Activated CD4-positive, alpha-beta T cell treated with anti-CD3 and anti-CD28 coated beads, Interleukin-10, Interleukin-2, amounts not matched to agents 100 ng/mL and 50 ng/mL, durations not matched to agents 16 hours and 8 hours (primary cell): Measurements from ENCODE around the gene ELFN1.

ENCODE experiments used
- DNase-seq: peaks from one replicate; pipeline ENCODE4 v3.0.0-alpha.2; 2020

Gene ELFN1

DNA sequence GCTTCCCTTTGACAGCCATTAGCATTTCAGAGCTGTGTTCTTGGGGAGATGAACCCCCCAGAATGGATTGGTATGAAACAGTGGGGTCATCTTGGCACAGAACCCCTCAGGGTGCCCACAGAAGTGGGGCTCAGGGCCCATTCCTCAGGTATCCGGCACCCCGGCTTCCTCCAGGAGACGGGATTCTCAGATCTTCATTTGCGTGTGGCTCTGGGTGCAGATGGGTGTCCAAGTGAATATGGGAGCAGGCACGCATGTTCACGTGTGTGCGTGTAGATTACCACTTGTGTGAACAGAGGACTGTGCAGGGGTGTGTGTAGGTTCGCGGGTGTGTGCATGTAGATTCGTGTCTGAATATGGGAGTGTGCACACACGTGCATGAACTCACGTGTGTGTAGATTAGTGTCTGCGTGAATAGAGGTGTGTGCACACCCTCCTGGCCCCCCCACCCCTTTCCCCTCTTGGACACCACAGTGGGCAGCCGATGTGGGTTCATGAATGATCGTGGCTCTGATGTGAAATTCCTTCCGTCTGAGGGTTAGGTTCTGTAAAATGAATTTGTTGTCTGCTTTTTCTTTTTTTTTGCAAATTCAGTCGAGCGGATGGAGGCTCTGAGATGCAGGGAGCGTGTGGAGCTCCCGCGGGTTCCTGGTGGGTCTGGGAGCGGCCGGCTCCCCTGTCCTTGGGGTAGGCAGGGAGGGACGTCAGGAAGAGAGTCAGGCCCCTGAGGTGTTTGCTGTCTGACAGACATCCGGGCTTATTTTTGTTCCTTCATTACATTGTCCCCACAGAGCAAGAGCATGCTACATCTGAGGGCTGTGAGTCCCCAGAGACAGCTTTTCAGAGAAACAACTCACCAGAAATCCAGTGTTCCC is 7.4 kb downstream of the ELFN1 start:
- no peak for DNase-seq

DNA sequence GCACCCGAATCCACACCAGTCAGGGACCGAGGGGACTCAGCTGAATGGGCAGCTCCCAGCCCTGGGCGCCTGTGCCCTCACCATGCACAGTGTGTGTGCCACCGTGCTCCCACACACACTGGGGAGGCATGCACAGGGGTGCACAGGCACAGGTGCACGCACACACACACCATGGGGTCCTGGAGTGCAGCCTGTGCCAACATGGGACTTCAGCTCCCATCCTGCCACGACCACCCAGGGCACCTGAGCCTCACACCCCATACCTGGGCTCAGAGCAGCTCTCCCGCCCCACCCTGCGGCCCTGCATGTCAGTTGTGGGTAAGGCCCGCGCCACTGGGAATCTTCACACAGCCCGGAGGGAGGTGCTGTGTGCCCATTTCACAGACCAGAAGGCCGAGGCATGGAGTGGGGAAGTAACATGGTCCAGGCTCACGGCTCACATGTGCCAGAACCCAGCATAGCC is 8.0 kb downstream of the ELFN1 start:
- no peak for DNase-seq

DNA sequence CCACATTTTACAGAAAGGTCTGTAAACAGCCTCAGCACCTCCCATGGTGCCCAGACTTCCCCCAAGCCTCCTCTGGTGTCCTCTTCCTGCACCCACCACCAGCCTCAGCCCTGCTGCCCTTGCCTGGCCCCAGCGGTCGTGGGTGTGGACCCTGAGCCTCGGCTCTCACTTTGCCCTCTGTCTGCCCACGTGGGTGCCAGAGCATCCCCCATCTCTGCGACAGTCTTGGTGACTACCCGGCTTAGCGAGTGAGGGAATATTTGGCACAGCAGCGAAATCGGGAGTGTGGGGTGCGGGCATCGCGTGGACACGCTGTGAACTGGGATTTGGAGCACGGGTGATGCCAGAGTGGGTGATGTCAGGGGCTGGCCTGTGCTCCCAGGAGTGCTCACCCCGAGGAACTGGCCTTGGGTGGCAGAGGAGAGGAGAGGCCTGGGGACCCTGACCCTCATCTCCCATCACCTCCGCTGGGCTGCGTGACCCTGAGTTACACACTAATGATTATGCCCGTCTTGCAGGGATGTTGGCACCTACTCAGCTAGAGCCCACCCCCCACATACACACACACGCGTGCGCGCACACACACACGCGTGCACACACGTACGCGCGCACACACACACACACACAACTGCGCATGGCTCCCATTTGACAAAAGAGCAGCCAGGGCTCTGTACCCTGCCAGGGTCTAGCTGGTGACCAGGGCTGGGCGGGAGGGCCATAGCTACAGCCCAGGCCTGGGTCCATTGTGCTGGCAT is 8.7 kb downstream of the ELFN1 start:
- DNase-seq: no peak

DNA sequence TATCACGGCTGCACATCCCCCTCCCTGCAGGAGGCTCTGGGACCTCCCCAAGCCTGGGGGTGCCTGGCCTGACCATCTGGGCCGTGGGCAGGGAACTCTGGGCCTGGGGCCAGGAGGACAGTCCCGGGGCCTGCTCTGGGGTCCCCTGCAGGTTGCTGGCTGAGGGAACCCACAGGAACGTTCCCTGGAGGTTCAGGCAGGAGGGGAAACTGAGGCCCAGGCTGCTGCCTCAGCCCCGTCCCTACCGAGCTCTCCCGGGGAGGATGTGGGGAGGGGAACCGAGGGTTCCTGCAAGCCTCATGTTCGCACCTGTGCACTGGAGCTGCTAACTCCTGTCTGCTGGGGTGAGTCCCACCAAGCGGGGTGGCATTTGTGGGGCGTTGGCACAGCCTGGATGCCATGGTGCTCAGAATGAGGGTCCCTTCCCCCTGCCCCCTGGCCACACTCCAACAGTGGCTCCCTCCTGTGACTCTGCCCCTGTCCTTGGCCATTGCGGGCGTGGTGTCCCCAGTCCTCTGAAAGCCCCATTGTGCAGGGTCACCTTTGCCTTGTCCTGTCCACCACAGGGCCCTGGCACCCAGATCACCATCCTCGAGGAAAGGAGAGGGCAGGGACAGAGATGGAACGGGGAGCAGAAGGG is 9.4 kb downstream of the ELFN1 start:
- DNase-seq: no peak

DNA sequence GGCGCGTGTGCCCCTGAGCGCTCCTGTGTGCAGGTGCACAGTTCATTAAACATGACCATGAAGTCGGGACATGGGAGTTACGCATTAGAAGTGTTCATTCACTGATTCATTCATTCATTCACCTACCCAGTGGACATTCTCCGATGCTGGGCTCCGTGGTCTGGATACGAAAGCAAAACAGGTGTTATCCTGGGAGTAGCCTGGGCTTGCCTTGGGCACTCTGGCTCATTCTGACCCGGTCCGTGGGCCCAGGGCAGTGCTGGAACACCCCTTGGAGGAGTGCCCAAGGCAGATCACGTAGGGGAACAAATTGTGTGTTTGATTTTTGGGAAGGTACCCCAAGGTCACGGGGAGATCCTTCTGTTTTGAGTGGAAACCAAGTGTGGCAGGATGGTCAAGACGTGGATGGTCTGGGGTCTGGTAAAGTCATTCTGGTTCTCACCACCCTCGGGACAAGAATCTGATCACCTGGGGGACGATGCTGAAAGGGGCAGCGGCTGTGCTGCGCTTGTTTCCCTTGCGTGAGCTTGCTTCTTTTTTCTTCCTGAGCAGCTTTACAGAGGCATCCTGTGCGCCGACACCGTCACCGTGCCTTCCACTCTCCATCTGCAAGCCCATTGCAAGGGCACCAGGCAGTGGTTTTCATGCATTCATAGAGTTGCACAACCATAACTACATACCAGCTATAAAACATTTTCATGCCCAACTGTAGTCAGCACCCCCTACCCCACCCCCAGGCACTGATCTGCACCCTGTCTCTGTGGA is 10.1 kb downstream of the ELFN1 start:
- DNase-seq: no peak

- DNase-seq: no peak
Observed at GRCh38 chr7:1681581-1681980, 11.5 kb downstream of the ELFN1 start.

GRCh38 chr7:1685000-1685624 is 15.0 kb downstream of the ELFN1 start:
- DNase-seq: no peak

GRCh38 chr7:1688542-1688941 is 18.5 kb downstream of the ELFN1 start:
- no peak for DNase-seq

GRCh38 chr7:1689311-1689710 is 19.2 kb downstream of the ELFN1 start:
- no peak for DNase-seq

- no peak for DNase-seq
Observed at GRCh38 chr7:1690359-1690958, 20.4 kb downstream of the ELFN1 start.

GRCh38 chr7:1691096-1691495 is 21.0 kb downstream of the ELFN1 start:
- no peak for DNase-seq

DNA sequence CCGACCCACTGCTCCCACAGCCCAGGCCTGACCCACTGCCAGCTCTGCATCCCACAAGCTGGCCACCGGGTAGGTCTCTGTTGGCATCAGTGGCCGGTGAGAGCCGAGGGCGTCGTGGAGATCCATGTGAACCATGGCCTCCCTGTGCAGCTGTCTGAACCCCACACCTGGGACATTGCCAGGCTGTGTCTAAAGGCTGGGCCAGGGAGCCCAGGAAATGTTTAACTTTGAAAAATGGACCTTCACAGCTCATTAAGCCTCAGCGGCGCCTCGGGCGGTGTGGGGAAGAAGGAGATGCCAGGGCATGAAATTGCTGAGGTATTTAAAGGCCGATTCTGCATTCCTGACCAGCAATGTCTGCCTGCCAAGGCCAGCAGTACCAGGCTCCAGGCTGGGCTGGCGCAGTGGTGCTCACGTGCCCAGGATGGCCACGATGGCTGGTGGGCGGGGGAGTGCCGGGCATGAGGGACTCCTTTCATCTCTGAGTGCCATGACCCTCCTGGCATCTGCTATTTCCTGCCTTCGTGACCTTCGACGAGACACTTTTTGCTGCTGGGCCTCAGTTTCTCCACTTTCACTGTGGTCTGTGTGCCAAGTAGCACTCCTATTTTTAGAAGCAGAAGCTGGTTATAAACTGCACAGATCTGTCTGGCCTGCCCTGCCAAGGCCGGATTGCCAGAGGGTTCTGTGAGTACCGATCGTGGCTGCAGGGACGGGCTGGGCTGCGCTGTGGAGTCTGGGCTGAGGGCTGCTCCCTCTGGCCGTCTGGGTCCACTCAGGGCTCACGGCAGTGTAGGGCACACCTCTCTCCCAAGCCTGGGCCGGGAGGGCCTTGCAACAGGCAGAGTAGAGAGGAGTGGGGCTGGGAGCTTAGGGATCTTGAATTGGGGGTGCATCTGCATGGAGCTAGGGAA is 21.8 kb downstream of the ELFN1 start:
- DNase-seq: no peak

GRCh38 chr7:1692515-1693418 is 22.7 kb downstream of the ELFN1 start:
- DNase-seq: no peak

GRCh38 chr7:1693419-1693990 is 23.4 kb downstream of the ELFN1 start:
- DNase-seq: no peak

DNA sequence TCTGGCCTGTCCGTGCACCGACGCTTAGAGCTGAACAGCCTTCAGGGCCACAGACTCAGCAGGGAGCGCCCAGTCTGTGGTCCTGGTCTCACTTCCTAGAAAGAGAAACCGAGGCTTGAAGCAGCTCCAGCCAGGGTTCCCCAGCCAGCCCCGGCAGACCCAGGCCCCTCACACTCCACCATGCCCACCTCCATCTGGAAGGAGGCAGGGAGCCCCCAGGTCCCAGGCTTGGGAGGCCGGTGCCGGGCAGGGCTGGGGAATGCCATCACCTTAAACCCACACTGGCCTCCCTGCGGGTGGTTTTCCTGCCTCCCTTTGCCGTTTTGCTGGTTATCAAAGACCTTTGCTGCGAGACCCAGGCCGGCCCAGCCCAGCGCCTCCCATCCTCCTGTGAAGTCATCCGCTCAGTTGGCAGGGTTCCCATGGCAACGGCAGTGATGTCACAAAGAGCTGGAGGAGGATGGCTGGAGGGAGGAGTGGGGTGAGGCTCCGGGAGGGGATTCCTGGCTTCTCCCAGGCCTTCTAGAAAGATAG is 24.0 kb downstream of the ELFN1 start:
- DNase-seq: peak; percentile 6

DNA sequence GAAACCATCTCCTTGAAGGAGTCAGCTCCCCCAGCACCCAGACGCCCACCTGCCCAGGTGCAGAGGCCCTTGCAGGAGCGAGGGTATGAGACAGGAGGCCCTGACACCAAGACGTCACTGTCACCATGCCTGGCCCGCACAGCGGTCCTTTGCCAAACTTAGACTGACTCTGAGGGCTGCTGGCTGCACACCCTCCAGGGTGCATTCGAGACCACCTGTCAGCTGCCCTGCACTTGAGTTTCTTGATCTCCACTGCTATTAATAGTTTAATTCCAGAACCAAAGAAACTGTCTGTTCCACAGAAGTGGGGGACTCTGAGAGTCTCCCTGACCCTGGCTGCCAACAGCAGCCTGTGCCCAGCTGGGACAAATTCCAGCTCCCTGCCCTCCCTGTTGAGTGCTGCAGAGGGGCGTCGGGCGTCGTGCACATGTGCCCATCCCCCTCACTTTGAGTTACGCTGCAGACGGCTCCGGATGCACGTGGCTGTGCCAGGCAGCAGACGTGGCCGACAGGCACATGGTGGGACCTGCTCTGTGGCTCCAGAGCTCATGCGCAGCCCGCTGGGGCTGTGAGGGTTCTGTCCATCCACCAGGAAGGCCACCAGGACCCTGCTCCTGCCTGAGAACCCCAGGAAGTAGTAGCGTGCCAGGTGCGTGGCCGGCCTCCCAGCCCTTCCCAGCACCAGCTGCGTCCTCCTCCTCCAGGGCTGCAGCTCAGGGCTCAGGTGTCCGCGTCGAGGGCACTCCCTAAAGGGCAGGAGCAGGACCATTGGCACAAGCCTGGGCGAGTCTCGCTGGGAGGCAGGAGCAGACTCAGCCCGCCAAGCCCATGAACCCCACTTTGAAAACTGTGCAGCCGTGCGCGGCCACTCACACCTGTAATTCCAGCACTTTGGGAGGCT is 24.8 kb downstream of the ELFN1 start:
- no peak for DNase-seq

DNA sequence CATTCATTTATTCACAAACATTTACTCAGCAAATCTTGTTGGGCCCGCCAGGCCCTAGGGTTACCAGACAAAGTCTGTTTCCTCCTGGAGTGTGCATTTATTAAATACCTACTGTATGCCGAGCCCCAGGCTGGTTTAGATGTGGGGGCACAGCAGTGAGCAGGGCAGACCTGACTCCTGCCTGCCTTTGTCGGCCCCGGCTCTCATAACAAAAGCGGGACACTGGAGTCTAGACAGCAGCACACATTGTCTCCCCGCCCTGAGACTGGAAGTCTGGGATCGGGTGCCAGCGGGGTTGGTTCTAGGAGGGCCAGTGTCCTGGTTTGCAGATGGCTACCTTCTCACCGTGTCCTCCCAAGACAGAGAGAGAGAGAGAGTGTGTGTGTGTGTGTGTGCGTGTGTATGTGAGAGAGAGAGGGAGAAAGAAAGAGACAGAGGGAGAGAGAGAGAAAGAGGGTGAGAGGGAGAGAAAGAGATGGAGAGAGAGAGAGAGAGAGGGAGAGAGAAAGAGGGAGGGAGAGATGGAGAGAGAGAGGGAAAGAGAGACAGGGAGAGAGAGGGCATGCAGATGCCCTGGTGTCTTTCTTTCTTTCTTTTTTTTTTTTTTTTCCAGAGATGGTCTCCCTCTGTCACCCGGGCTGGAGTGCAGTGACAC is 25.9 kb downstream of the ELFN1 start:
- DNase-seq: no peak
